ENCODE data around the gene PYGB.
A peak's percentile ranks its signal among the peaks of the same experiment; 100 is the strongest.

The PYGB gene

GRCh38 chr20:25283221-25283951, 35.5 kb downstream of the PYGB start:
- Histone ChIP-seq H3K79me2 (ENCODE audit: insufficient read depth, low read depth) (no peaks in the 10 kb centered on the region), H3K27me3 (ENCODE audit: insufficient read depth, low read depth) (no peaks in the 10 kb centered on the region), H3K4me2 (peak overlapping the region; percentile 84; the same call in 1 of the 2 replicates), H4K20me1 (ENCODE audit: insufficient read depth) (no peaks in the 10 kb centered on the region), H3K4me1 (ENCODE audit: low read depth, poor library complexity, severe bottlenecking) (peaks cover 50% of the 10 kb centered on the region), H3K9ac (peak overlapping the region; percentile 50; the same call in 1 of the 2 replicates), H3K4me3 (IDR thresholded peaks at IDR 0.05; ENCODE audit: insufficient read depth, low read depth, low read length) (no peak overlapping the region), H2AFZ (ENCODE audit: low read depth) (no peak overlapping the region), H3K27ac (peak overlapping the region; percentile 85), H3K36me3 (ENCODE audit: insufficient read depth) (no peaks in the 10 kb centered on the region; the same call in 1 of the 2 replicates)
- no peak for TF ChIP-seq CTCF (conservative IDR thresholded peaks at IDR 0.05; ENCODE audit: low read depth, low read length)

GRCh38 chr20:25284131-25284601, 36.3 kb downstream of the PYGB start:
- TF ChIP-seq CTCF (conservative IDR thresholded peaks at IDR 0.05; ENCODE audit: low read depth, low read length), result no peak
- H3K4me1 ChIP-seq (ENCODE audit: low read depth, poor library complexity, severe bottlenecking), result peaks cover 58% of the 10 kb centered on the region
- H2AFZ ChIP-seq (ENCODE audit: low read depth), result no peak overlapping the region
- no peak overlapping the region for H3K4me3 ChIP-seq (IDR thresholded peaks at IDR 0.05; ENCODE audit: insufficient read depth, low read depth, low read length)
- no peaks in the 10 kb centered on the region for H3K27me3 ChIP-seq (ENCODE audit: insufficient read depth, low read depth)
- H4K20me1 ChIP-seq (ENCODE audit: insufficient read depth), result no peaks in the 10 kb centered on the region
- H3K4me2 ChIP-seq, result no peak overlapping the region
- no peaks in the 10 kb centered on the region; the same call in 1 of the 2 replicates for H3K36me3 ChIP-seq (ENCODE audit: insufficient read depth)
- no peak overlapping the region for H3K27ac ChIP-seq
- H3K79me2 ChIP-seq (ENCODE audit: insufficient read depth, low read depth), result no peaks in the 10 kb centered on the region
- no peak overlapping the region for H3K9ac ChIP-seq

- TF ChIP-seq CTCF (conservative IDR thresholded peaks at IDR 0.05; ENCODE audit: low read depth, low read length), result no peak
- no peak overlapping the region for H3K4me2 ChIP-seq
- H3K9ac ChIP-seq, result no peak overlapping the region
- peaks cover 65% of the 10 kb centered on the region for H3K4me1 ChIP-seq (ENCODE audit: low read depth, poor library complexity, severe bottlenecking)
- H3K27me3 ChIP-seq (ENCODE audit: insufficient read depth, low read depth), result no peaks in the 10 kb centered on the region
- H2AFZ ChIP-seq (ENCODE audit: low read depth), result no peak overlapping the region
- no peak overlapping the region for H3K4me3 ChIP-seq (IDR thresholded peaks at IDR 0.05; ENCODE audit: insufficient read depth, low read depth, low read length)
- H4K20me1 ChIP-seq (ENCODE audit: insufficient read depth), result no peaks in the 10 kb centered on the region
- no peaks in the 10 kb centered on the region; the same call in 1 of the 2 replicates for H3K36me3 ChIP-seq (ENCODE audit: insufficient read depth)
- no peak overlapping the region for H3K27ac ChIP-seq
- H3K79me2 ChIP-seq (ENCODE audit: insufficient read depth, low read depth), result no peaks in the 10 kb centered on the region
Observed at GRCh38 chr20:25285091-25285647, 37.3 kb downstream of the PYGB start.

- Histone ChIP-seq H3K36me3 (ENCODE audit: insufficient read depth) (no peaks in the 10 kb centered on the region; the same call in 1 of the 2 replicates), H3K27me3 (ENCODE audit: insufficient read depth, low read depth) (no peaks in the 10 kb centered on the region), H3K9ac (no peak overlapping the region), H3K4me1 (ENCODE audit: low read depth, poor library complexity, severe bottlenecking) (peaks cover 56% of the 10 kb centered on the region), H2AFZ (ENCODE audit: low read depth) (no peak overlapping the region), H3K79me2 (ENCODE audit: insufficient read depth, low read depth) (no peaks in the 10 kb centered on the region), H4K20me1 (ENCODE audit: insufficient read depth) (no peaks in the 10 kb centered on the region), H3K27ac (no peak overlapping the region), H3K4me2 (no peak overlapping the region), H3K4me3 (IDR thresholded peaks at IDR 0.05; ENCODE audit: insufficient read depth, low read depth, low read length) (no peak overlapping the region)
- TF ChIP-seq CTCF (conservative IDR thresholded peaks at IDR 0.05; ENCODE audit: low read depth, low read length), result no peak
Observed at GRCh38 chr20:25285856-25286798, 38.2 kb downstream of the PYGB start.

All from KMS-11 (cell line).